HTR-8/SVneo (cell line): ENCODE results near the gene ANKS1B.
"Not testable (repeated sequence)": the region's sequence is repeated elsewhere in the genome, so short reads cannot be mapped to it uniquely, and the experiment has no call there.

Experiments used
- DNase-seq: peaks from one replicate; pipeline ENCODE4 v3.0.0; 2011; ENCODE audit warnings: low spot score, mixed read lengths; ENCODE audit not compliant: insufficient read length
- FAIRE-seq: peaks from 2 replicates; lab custom pipeline; 2011; peaks lifted over from hg19 to GRCh38; lab: Jason Lieb, UNC

ANKS1B gene

GRCh38 chr12:99004799-99005466, 979.8 kb downstream of the ANKS1B start:
- FAIRE-seq, result no peak
- no peak for DNase-seq

- FAIRE-seq (no peak), DNase-seq (no peak)
These were observed 982.0 kb downstream of the ANKS1B start for GRCh38 chr12:99002731-99003130.

DNA sequence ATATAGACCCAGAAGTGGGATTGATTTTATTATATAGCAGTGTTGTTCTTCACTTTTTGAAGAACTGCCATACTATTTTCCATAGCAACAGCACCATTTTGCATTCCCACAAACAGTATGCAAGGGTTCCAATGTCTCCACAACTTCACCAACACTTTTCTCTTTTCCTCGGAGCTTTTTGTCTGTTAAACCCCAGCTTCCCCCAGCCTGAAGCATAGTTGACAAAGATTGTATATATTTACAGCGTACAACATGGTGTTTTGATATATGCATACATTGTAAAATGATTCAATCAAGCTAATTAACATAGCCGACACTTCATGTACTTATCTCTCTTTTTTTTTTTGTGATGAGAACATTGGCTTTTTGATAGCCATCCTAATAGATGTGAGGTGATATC, 982.6 kb downstream of the ANKS1B start:
- DNase-seq (no peak), FAIRE-seq (no peak)

DNA sequence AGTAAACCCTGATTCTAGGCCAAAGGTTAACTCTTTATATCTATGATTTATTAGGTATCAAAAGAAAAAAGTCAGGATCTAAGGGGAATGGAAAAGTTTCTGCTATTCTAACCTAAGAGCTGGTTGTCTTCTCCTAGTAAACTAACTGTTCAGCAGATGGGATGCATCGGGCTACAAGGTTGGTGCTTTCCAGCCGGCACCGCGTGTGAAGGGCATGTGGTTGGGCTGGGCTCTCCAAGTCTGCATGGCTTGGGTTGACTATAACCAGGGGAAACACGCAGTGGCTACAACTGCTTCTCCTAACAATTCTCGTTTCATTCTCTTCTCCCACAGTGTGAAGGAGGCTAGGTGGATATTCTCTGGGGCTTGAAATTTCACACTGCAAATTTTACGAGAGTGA, 985.2 kb downstream of the ANKS1B start:
- FAIRE-seq (no peak), DNase-seq (no peak)

DNA sequence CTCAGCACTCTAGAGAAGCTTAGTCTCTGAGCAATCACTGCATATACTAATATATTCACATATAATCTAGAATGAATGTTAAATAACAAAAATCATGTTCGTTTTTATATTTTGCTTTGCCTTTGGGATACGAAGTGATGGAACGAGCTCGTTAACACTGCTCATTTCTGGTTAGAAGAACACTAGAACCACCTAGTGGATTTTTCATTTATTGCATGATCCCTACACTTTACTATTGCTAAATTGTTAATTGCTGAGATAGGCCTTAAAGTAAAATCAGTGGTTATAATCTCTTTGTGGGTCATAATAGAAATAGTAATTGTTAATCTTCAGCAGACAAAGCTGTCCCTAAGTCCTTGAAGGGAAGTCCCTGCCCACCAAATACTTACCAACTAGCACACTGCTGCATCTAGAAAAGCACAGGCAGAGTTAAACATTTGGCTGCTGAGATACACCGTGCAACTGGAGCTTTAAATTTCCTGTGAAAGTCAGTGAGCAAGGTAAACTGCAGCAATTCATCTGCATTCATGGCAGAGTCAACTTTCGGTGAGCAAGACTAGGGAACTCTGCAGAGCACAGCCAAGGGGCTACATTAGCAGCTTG, 985.9 kb downstream of the ANKS1B start:
- no peak for FAIRE-seq

DNA sequence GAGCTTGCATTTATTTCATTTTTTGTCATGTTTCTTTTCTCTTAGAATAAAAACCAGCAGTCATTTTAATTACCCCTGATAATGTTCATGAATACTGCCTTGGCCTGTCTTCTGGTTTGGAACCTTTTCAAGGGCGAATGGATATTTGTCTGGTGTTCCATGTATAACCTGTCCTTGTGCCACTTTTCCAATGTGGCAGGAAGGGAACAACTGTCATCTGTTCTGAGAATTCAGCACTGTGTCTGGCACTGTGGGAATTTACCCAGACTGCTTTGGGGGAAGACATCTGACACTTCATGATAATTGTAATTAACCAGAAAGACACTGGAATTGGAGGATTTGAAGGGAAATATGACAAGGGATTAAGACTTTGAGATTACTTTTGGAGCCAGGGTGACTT, 986.8 kb downstream of the ANKS1B start:
- DNase-seq, result no peak

More for the DNA sequence above, 985.9 kb downstream of the ANKS1B start:
- peak; percentile 50 for DNase-seq

DNA sequence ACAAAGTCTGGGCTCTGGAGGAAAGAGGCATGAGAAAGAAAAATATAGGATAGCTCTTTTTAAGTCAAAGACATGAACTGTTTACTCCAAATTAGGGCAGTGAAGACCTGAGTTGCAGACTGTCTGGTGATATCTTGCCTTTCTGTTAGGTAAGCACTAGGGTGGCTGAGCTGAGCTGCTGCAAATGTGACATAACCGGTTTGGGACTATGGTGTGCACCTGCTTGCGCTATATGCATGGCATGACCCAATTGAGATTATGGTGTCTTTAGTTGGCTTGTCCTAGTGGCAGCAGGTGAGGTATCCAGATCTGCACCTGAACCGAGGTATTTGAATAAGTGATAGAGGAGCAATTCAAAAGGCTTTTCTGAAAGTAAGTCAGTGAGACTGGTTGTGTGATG, 994.1 kb downstream of the ANKS1B start:
- FAIRE-seq (no peak), DNase-seq (no peak)

More for the DNA sequence above, 986.8 kb downstream of the ANKS1B start:
- no peak for FAIRE-seq

DNA sequence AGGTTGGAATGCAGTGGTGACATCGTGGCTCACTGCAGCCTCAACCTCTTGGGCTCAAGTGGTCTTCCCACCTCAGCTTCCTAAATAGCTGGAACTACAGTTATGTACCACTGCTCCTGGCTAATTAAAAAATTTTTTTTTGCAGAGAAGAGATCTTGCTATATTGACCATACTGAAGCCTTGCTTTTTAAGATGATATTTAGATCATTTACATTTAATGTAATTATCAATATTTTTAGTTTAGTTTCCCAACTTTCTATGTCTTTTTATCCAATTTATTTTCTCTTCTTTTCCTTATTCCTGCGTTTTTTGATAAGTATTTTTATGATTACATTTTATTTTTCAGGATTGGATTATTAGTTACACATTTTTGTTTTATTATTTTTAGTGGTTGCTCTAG, 999.6 kb downstream of the ANKS1B start:
- DNase-seq (no peak), FAIRE-seq (no peak)

DNA sequence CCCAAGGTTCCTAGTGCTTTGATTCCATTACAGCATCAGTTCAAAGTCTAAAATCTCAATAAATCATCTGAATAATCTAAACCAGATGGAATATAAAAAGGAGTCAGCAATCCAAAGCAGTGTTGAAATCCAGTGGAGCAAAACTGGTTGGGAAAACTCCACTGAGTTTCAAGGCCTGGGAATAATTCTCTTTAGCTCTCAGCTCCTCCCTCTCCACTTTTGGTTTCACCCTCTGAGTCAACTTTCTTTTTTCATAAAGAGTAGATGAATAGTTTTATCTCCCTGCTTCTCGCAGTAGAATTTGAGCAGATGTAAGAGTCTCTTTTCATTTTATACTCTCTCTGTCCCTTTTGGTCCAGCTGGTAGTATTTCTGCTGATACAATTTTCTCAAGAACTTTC, 1001.1 kb downstream of the ANKS1B start:
- DNase-seq (no peak), FAIRE-seq (no peak)

DNA sequence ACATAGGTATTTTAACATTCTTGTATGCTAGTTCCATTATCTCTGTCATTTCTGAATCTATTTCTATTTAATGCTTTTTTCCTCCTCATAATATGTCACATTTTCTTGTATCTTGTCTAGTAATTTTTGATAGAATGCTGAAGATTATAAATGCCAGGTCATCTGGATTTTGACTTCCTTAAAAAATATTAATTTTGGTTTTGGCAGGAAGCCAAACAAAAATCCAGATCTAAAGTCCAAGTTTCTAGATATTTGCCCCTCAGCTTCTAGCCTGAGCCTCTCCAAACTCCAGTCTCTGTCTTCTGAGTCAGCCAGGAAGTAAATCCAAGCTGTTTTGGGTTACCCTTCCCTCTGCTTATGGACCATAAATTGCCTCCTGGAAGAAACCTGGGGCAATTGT, 1004.2 kb downstream of the ANKS1B start:
- DNase-seq, result no peak
- no peak for FAIRE-seq

DNA sequence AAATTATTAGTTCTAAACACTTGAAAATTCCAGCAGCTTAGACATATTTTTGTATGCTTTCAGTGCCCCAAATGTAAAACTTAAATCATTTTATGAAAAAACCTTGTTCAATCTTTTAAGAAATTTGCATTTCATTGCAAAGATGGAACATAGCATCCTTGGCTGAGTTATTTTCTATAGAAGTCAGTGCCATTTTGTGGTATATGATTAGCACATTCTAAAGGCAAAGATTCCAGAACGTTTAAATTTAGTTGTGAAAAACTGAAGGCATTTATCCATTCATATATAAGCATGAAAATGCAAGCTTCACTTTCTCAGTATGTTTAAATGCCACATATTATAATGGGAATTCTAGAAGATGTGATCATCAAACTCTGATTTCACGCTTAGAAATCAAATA, 1007.5 kb downstream of the ANKS1B start:
- FAIRE-seq, result no peak

GRCh38 chr12:98974767-98975381, 1009.9 kb downstream of the ANKS1B start:
- FAIRE-seq, result no peak

More for the DNA sequence above, 1007.5 kb downstream of the ANKS1B start:
- DNase-seq, result no peak

GRCh38 chr12:98973395-98973794, 1011.3 kb downstream of the ANKS1B start:
- no peak for FAIRE-seq

More at GRCh38 chr12:98974767-98975381, 1009.9 kb downstream of the ANKS1B start:
- DNase-seq, result no peak

GRCh38 chr12:98970950-98971349, 1013.8 kb downstream of the ANKS1B start:
- DNase-seq (no peak), FAIRE-seq (no peak)

More at GRCh38 chr12:98973395-98973794, 1011.3 kb downstream of the ANKS1B start:
- DNase-seq, result no peak

- no peak for FAIRE-seq
- DNase-seq, result no peak
These were observed 1014.5 kb downstream of the ANKS1B start for GRCh38 chr12:98970210-98970609.

- DNase-seq (no peak), FAIRE-seq (no peak)
These were observed 1015.8 kb downstream of the ANKS1B start for GRCh38 chr12:98968896-98969295.

- DNase-seq, FAIRE-seq: not testable (repeated sequence)
These were observed 1027.6 kb downstream of the ANKS1B start for GRCh38 chr12:98957135-98957534.

- FAIRE-seq (no peak), DNase-seq (no peak)
These were observed 1029.5 kb downstream of the ANKS1B start for GRCh38 chr12:98955284-98955683.

DNA sequence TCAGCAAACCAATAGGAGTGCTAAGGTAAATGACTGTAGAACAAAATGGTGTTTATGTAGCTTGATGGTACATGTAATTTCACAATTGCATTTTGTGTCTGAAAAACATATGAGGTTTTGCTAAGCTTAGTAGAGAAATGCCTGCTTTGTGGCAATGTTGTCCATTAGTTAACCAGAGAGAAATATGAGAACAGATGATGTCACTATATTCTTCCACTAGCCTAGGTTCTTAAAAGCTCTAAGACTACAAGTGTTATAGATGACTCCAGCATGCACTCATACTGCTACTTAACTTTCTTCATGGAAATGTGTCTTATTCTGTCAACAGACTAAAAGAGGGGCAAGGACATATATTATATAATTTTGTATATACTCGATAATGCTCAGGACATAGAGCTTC, 1030.2 kb downstream of the ANKS1B start:
- no peak for DNase-seq
- FAIRE-seq, result no peak

GRCh38 chr12:98951406-98951805, 1033.3 kb downstream of the ANKS1B start:
- FAIRE-seq (no peak), DNase-seq (no peak)

DNA sequence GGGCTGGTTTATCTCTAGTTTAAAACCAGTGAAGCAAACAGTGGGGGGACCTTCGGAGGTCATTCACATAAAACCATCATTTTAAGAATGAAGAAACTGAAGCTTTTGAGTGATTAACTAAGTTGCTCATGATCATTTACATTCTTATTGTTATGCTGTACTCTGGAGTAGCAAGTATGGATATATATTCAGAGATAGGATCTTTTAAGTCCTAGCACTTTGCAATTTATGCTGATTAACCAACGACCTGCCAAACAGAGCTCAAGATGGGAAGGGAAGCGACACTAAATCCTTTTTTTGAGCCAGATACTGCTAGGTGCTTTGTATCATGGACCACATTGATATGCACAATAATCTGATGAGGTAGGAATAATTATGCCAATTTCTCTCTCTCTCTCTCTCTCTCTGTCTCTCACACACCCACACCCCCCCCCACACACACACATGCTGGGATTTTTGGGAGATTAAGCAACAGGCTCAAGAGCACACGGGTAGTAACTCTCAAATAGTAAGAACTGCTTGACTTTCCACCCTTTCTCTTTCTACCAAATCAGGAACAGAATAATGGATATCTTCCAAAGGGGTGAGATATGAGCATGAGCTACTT, 1036.3 kb downstream of the ANKS1B start:
- FAIRE-seq (no peak), DNase-seq (no peak)
